Measurements from ENCODE around the gene POLR1G. TPM values are rescaled to one million over a fixed set of nuclear protein-coding genes. Genes with fewer than 3 reads are reported as not detected.
A peak's percentile ranks its signal among the peaks of the same experiment; 100 is the strongest.

The POLR1G gene
- 10 to 100 TPM; 11.0 to 25.4 TPM for total RNA-seq

- no peaks in the 10 kb centered on the region for H3K9me3 Mint-ChIP-seq
- peaks cover 10% of the 10 kb centered on the region for H3K36me3 Mint-ChIP-seq
- peaks cover 0 to 4% of the 10 kb centered on the region in 2 donors for H3K27me3 Mint-ChIP-seq
- DNase-seq (ENCODE audit: low spot score): peak; percentile 85
- H3K4me3 Mint-ChIP-seq: peak within 1 kb of the TSS; percentile 92
- peaks cover 35 to 44% of the 10 kb centered on the region in 2 donors for H3K4me1 Mint-ChIP-seq (ENCODE audit: low read depth in 2 of 2)
- peak within 1 kb of the TSS; percentile 91 to 92 for H3K27ac Mint-ChIP-seq
- peak; percentile 87 to 88 for ATAC-seq
Observed at GRCh38 chr19:45406226-45407090, at the start of gene POLR1G. TSS of gene POLR1G (plus strand) at chr19:45406644. CDS start at chr19:45406697, 53 bp downstream.

GRCh38 chr19:45356760-45357444, 49.5 kb upstream of the POLR1G start:
- Mint-ChIP-seq H3K27me3 (no peaks in the 10 kb centered on the region), H3K4me3 (no peak overlapping the region), H3K36me3 (no peaks in the 10 kb centered on the region), H3K9me3 (no peaks in the 10 kb centered on the region), H3K27ac (no peak overlapping the region), H3K4me1 (ENCODE audit: low read depth in 2 of 2) (peaks cover 0 to 3% of the 10 kb centered on the region in 2 donors)
- ATAC-seq (no peak), DNase-seq (ENCODE audit: low spot score) (no peak)

- DNase-seq (ENCODE audit: low spot score): no peak
- Mint-ChIP-seq H3K4me3 (no peak overlapping the region), H3K27ac (peak overlapping the region in 1 of 2 donors; percentile 37), H3K36me3 (no peaks in the 10 kb centered on the region), H3K4me1 (ENCODE audit: low read depth in 2 of 2) (peaks cover 0 to 3% of the 10 kb centered on the region in 2 donors), H3K27me3 (no peaks in the 10 kb centered on the region), H3K9me3 (no peaks in the 10 kb centered on the region)
- ATAC-seq: no peak
Observed at GRCh38 chr19:45357445-45357783, 49.0 kb upstream of the POLR1G start.

- Mint-ChIP-seq H3K27ac (peak overlapping the region in 1 of 2 donors; percentile 37), H3K4me1 (ENCODE audit: low read depth in 2 of 2) (peaks cover 0 to 3% of the 10 kb centered on the region in 2 donors), H3K36me3 (no peaks in the 10 kb centered on the region), H3K27me3 (no peaks in the 10 kb centered on the region), H3K4me3 (no peak overlapping the region), H3K9me3 (no peaks in the 10 kb centered on the region)
- DNase-seq (ENCODE audit: low spot score): no peak
- no peak for ATAC-seq
Observed at GRCh38 chr19:45358213-45358792, 48.1 kb upstream of the POLR1G start.

GRCh38 chr19:45361608-45362007, 44.8 kb upstream of the POLR1G start:
- ATAC-seq (no peak), DNase-seq (ENCODE audit: low spot score) (no peak)
- H3K27me3 Mint-ChIP-seq: no peaks in the 10 kb centered on the region
- no peak overlapping the region for H3K27ac Mint-ChIP-seq
- H3K4me1 Mint-ChIP-seq (ENCODE audit: low read depth in 2 of 2): no peaks in the 10 kb centered on the region
- no peaks in the 10 kb centered on the region for H3K9me3 Mint-ChIP-seq
- H3K36me3 Mint-ChIP-seq: no peaks in the 10 kb centered on the region
- H3K4me3 Mint-ChIP-seq: no peak overlapping the region

- H3K36me3 Mint-ChIP-seq: no peaks in the 10 kb centered on the region
- no peaks in the 10 kb centered on the region for H3K9me3 Mint-ChIP-seq
- H3K27me3 Mint-ChIP-seq: no peaks in the 10 kb centered on the region
- no peaks in the 10 kb centered on the region for H3K4me1 Mint-ChIP-seq (ENCODE audit: low read depth in 2 of 2)
- ATAC-seq (no peak), DNase-seq (ENCODE audit: low spot score) (no peak)
- no peak overlapping the region for H3K27ac Mint-ChIP-seq
- H3K4me3 Mint-ChIP-seq: no peak overlapping the region
Observed at GRCh38 chr19:45362291-45362690, 44.2 kb upstream of the POLR1G start.

GRCh38 chr19:45363861-45364459, 42.5 kb upstream of the POLR1G start:
- Mint-ChIP-seq H3K36me3 (no peaks in the 10 kb centered on the region), H3K9me3 (no peaks in the 10 kb centered on the region), H3K27ac (no peak overlapping the region), H3K4me3 (no peak overlapping the region), H3K4me1 (ENCODE audit: low read depth in 2 of 2) (peaks cover 0 to 1% of the 10 kb centered on the region in 2 donors), H3K27me3 (no peaks in the 10 kb centered on the region)
- DNase-seq (ENCODE audit: low spot score) (no peak), ATAC-seq (no peak)

GRCh38 chr19:45364696-45365095, 41.7 kb upstream of the POLR1G start:
- Mint-ChIP-seq H3K4me1 (ENCODE audit: low read depth in 2 of 2) (peaks cover 0 to 2% of the 10 kb centered on the region in 2 donors), H3K27me3 (no peaks in the 10 kb centered on the region), H3K9me3 (no peaks in the 10 kb centered on the region), H3K27ac (no peak overlapping the region), H3K4me3 (no peak overlapping the region), H3K36me3 (no peaks in the 10 kb centered on the region)
- DNase-seq (ENCODE audit: low spot score) (no peak), ATAC-seq (no peak)

- H3K36me3 Mint-ChIP-seq: no peaks in the 10 kb centered on the region
- no peaks in the 10 kb centered on the region for H3K9me3 Mint-ChIP-seq
- peaks cover 0 to 9% of the 10 kb centered on the region in 2 donors for H3K4me1 Mint-ChIP-seq (ENCODE audit: low read depth in 2 of 2)
- no peak for DNase-seq (ENCODE audit: low spot score)
- no peak overlapping the region for H3K27ac Mint-ChIP-seq
- no peaks in the 10 kb centered on the region for H3K27me3 Mint-ChIP-seq
- H3K4me3 Mint-ChIP-seq: peak overlapping the region; percentile 36
- no peak for ATAC-seq
Observed at GRCh38 chr19:45368127-45368526, 38.3 kb upstream of the POLR1G start.

GRCh38 chr19:45368737-45369340, 37.6 kb upstream of the POLR1G start:
- ATAC-seq: no peak
- peak overlapping the region; percentile 52 for H3K4me3 Mint-ChIP-seq
- no peak for DNase-seq (ENCODE audit: low spot score)
- H3K4me1 Mint-ChIP-seq (ENCODE audit: low read depth in 2 of 2): peaks cover 0 to 9% of the 10 kb centered on the region in 2 donors
- H3K9me3 Mint-ChIP-seq: no peaks in the 10 kb centered on the region
- H3K27ac Mint-ChIP-seq: no peak overlapping the region
- H3K36me3 Mint-ChIP-seq: no peaks in the 10 kb centered on the region
- H3K27me3 Mint-ChIP-seq: no peaks in the 10 kb centered on the region

GRCh38 chr19:45370410-45371204, 35.8 kb upstream of the POLR1G start, which contains the start of gene ERCC2:
TSS of gene ERCC2 (minus strand) at chr19:45370573. CDS start at chr19:45370540, 33 bp downstream.
- H3K27ac Mint-ChIP-seq: peak within 1 kb of the TSS; percentile 84 to 95
- peak within 1 kb of the TSS; percentile 77 for H3K4me3 Mint-ChIP-seq
- H3K36me3 Mint-ChIP-seq: no peaks in the 10 kb centered on the region
- no peaks in the 10 kb centered on the region for H3K27me3 Mint-ChIP-seq
- DNase-seq (ENCODE audit: low spot score) (peak; percentile 99), ATAC-seq (peak; percentile 99)
- no peaks in the 10 kb centered on the region for H3K9me3 Mint-ChIP-seq
- peaks cover 0 to 9% of the 10 kb centered on the region in 2 donors for H3K4me1 Mint-ChIP-seq (ENCODE audit: low read depth in 2 of 2)

GRCh38 chr19:45376045-45376724, 30.3 kb upstream of the POLR1G start:
- H3K27ac Mint-ChIP-seq: no peak overlapping the region
- no peak for DNase-seq (ENCODE audit: low spot score)
- ATAC-seq: no peak
- H3K27me3 Mint-ChIP-seq: no peaks in the 10 kb centered on the region
- H3K4me3 Mint-ChIP-seq: no peak overlapping the region
- no peaks in the 10 kb centered on the region for H3K9me3 Mint-ChIP-seq
- no peaks in the 10 kb centered on the region for H3K36me3 Mint-ChIP-seq
- no peaks in the 10 kb centered on the region for H3K4me1 Mint-ChIP-seq (ENCODE audit: low read depth in 2 of 2)
